Activated CD8-positive, alpha-beta memory T cell treated with anti-CD3 and anti-CD28 coated beads, Interleukin-2, amount 10 ng/mL, durations not matched to agents 7 days and 5 days (primary cell): ENCODE data around the gene RND1. TPM values are rescaled to one million over a fixed set of nuclear protein-coding genes. Genes with fewer than 3 reads are reported as not detected.
"Not testable (repeated sequence)": the region's sequence is repeated elsewhere in the genome, so short reads cannot be mapped to it uniquely, and the experiment has no call there.

Source experiments
- ATAC-seq: fragments of 150-1000 bp; cut with Tn5 transposase; one replicate; pipeline ENCODE4 v1.10.0; 2021; ENCODE audit warnings: moderate library complexity
- CTCF ChIA-PET: fragments of 350-600 bp; sonication (Branson Sonifier 250); formaldehyde crosslinking; loops from one replicate; lab custom pipeline; 2021; ENCODE audit warnings: antibody characterized with exemption; lab: Charles Lee
- DNase-seq: peaks from one replicate; pipeline ENCODE4 v3.0.0-alpha.2; 2020
- H3K27ac Mint-ChIP-seq: one replicate; pipeline ENCODE4 v1.8.0; 2021; ENCODE audit warnings: mild to moderate bottlenecking, mixed read lengths
- H3K27me3 Mint-ChIP-seq: one replicate; pipeline ENCODE4 v1.8.0; 2021; ENCODE audit warnings: mixed read lengths
- H3K36me3 Mint-ChIP-seq: one replicate; pipeline ENCODE4 v1.8.0; 2021; ENCODE audit warnings: mild to moderate bottlenecking, mixed read lengths
- H3K4me1 Mint-ChIP-seq: one replicate; pipeline ENCODE4 v1.8.0; 2021; ENCODE audit warnings: mixed read lengths
- H3K4me3 Mint-ChIP-seq: one replicate; pipeline ENCODE4 v1.8.0; 2021; ENCODE audit warnings: mild to moderate bottlenecking, moderate library complexity, mixed read lengths
- H3K9me3 Mint-ChIP-seq: one replicate; pipeline ENCODE4 v1.8.0; 2022; ENCODE audit warnings: low read depth, mixed read lengths
- total RNA-seq, 2 experiments: library from RNA; stranded (reverse); gene quantifications; one replicate each; pipeline ENCODE4 v1.2.3, GENCODE V29; 2021

RND1 gene
- total RNA-seq, 2 experiments from 2014 or later = 2.7 to 4.2 TPM

DNA sequence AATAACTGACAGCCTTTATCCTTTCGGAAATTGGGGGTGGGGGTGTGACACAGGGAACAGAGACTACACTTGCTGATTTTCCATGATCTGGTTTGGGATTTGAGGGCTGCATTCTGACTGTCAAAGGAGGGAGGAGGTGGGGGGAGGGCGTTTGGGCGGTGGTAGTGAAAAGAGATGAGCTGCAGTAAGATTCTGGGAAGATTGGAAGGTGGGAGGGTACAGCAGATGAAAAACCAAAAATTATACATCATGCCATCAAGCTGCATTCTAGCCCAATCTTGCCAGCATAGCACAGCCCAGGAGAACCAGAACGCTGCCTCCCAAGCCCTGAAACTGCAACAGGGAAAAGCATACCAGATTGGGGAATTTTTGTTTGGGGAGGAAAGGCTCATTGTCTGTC is 2.4 kb downstream of the RND1 start:
- peaks cover 26% of the 10 kb centered on the region for H3K4me1 Mint-ChIP-seq
- no peaks in the 10 kb centered on the region for H3K9me3 Mint-ChIP-seq
- peaks cover 2% of the 10 kb centered on the region for H3K36me3 Mint-ChIP-seq
- no peak overlapping the region for H3K4me3 Mint-ChIP-seq
- CTCF ChIA-PET = interaction anchor here (2.0 to 7.3 kb wide), 3 partner anchors 8 to 125 kb away, joined by 5 to 86 read pairs (median 28); partner anchors contain the start of gene DDX23
- DNase-seq (no peak), ATAC-seq (no peak)
- H3K27me3 Mint-ChIP-seq = peaks cover 24% of the 10 kb centered on the region
- H3K27ac Mint-ChIP-seq = no peak overlapping the region

GRCh38 chr12:48862760-48863159 is 2.9 kb downstream of the RND1 start:
- peaks cover 2% of the 10 kb centered on the region for H3K36me3 Mint-ChIP-seq
- no peak for DNase-seq
- H3K27me3 Mint-ChIP-seq = peaks cover 24% of the 10 kb centered on the region
- peaks cover 26% of the 10 kb centered on the region for H3K4me1 Mint-ChIP-seq
- no peak for ATAC-seq
- CTCF ChIA-PET = interaction anchor here (2.0 to 5.2 kb wide), 2 partner anchors 28 to 125 kb away, joined by 5 to 28 read pairs; no protein-coding TSS in a partner anchor
- no peak overlapping the region for H3K27ac Mint-ChIP-seq
- no peaks in the 10 kb centered on the region for H3K9me3 Mint-ChIP-seq
- no peak overlapping the region for H3K4me3 Mint-ChIP-seq

- H3K27ac Mint-ChIP-seq = no peak overlapping the region
- no peaks in the 10 kb centered on the region for H3K9me3 Mint-ChIP-seq
- peaks cover 23% of the 10 kb centered on the region for H3K4me1 Mint-ChIP-seq
- CTCF ChIA-PET = interaction anchor here (1.2 to 12.7 kb wide), 4 partner anchors 8 to 96 kb away, joined by 3 to 157 read pairs (median 17); partner anchors contain the start of gene ARF3
- peaks cover 24% of the 10 kb centered on the region for H3K27me3 Mint-ChIP-seq
- no peak overlapping the region for H3K4me3 Mint-ChIP-seq
- H3K36me3 Mint-ChIP-seq = peaks cover 2% of the 10 kb centered on the region
- ATAC-seq (no peak), DNase-seq (no peak)
These were observed 4.6 kb downstream of the RND1 start for GRCh38 chr12:48861111-48861510.

DNA sequence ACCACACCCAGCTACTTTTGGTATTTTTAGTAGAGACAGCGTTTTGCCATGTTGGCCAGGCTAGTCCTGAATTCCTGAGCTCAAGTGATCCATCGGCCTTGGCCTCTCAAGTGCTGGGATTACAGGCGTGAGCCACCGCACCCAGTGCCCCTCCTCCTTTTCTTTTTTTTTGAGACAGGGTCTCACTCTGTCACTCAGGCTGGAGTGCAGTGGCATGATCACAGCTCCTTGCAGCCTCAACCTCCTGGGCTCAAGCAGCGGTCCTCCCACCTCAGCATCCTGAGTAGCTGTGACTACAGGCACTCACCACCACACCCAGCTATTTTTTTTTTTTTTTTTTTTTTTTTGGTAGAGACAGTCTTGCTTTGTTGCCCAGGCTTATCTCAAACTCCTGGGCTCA is 5.4 kb downstream of the RND1 start:
- H3K27ac Mint-ChIP-seq, H3K4me3 Mint-ChIP-seq, H3K36me3 Mint-ChIP-seq, ATAC-seq, H3K9me3 Mint-ChIP-seq, DNase-seq: not testable (repeated sequence)
- Mint-ChIP-seq H3K27me3 (peaks cover 24% of the 10 kb centered on the region), H3K4me1 (peaks cover 19% of the 10 kb centered on the region)
- CTCF ChIA-PET = interaction anchor here (0.9 to 12.7 kb wide), 7 partner anchors 31 to 139 kb away, joined by 3 to 157 read pairs (median 3); partner anchors contain the start of genes ARF3, DDN and FKBP11

- ATAC-seq (no peak), DNase-seq (no peak)
- Mint-ChIP-seq H3K9me3 (no peaks in the 10 kb centered on the region), H3K4me1 (peaks cover 12% of the 10 kb centered on the region), H3K36me3 (peaks cover 2% of the 10 kb centered on the region), H3K27ac (no peak overlapping the region), H3K4me3 (no peak overlapping the region), H3K27me3 (peaks cover 19% of the 10 kb centered on the region)
- CTCF ChIA-PET = interaction anchor here (1.0 to 12.7 kb wide), 6 partner anchors 31 to 140 kb away, joined by 3 to 157 read pairs (median 6); partner anchors contain the start of genes ARF3, DDN and FKBP11
These were observed 6.1 kb downstream of the RND1 start for GRCh38 chr12:48859607-48860006.

GRCh38 chr12:48858043-48858442 is 7.6 kb downstream of the RND1 start:
- DNase-seq = no peak
- peaks cover 2% of the 10 kb centered on the region for H3K36me3 Mint-ChIP-seq
- H3K27me3 Mint-ChIP-seq = peaks cover 5% of the 10 kb centered on the region
- ATAC-seq = no peak
- no peak overlapping the region for H3K27ac Mint-ChIP-seq
- no peak overlapping the region for H3K4me3 Mint-ChIP-seq
- H3K9me3 Mint-ChIP-seq = no peaks in the 10 kb centered on the region
- CTCF ChIA-PET = interaction anchor here (1.0 to 12.7 kb wide), 5 partner anchors 9 to 131 kb away, joined by 3 to 157 read pairs (median 10); partner anchors contain the start of gene RND1
- H3K4me1 Mint-ChIP-seq = peaks cover 9% of the 10 kb centered on the region

- peaks cover 13% of the 10 kb centered on the region for H3K4me1 Mint-ChIP-seq
- no peak overlapping the region for H3K4me3 Mint-ChIP-seq
- H3K27ac Mint-ChIP-seq = no peak overlapping the region
- peaks cover under 1% of the 10 kb centered on the region for H3K27me3 Mint-ChIP-seq
- CTCF ChIA-PET = interaction anchor here (1.0 to 12.7 kb wide), 7 partner anchors 9 to 140 kb away, joined by 3 to 211 read pairs (median 10); partner anchors contain the start of gene RND1
- DNase-seq = no peak
- peaks cover 2% of the 10 kb centered on the region for H3K36me3 Mint-ChIP-seq
- no peak for ATAC-seq
- H3K9me3 Mint-ChIP-seq = no peaks in the 10 kb centered on the region
These were observed 8.2 kb downstream of the RND1 start for GRCh38 chr12:48857278-48857994.

DNA sequence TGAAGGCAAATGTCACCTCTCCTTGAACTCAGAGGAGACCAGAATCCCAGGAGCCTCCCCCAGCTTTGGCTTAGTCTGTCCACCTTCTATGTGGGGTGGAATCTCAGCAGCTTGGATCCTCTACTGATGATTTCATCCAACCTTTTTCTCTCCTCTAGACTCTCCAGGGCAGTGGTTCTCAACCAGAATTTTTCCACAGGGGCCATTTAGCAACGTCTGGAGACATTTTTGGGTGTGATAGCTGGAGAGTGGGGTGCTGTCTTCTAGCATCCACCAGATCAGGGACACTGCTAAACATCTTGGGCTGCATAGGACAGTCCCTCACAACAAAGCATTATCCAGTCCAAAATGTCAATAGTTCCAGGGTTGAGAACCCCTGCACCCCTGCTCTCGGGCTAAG is 9.3 kb downstream of the RND1 start:
- Mint-ChIP-seq H3K27ac (no peak overlapping the region), H3K4me3 (no peak overlapping the region), H3K4me1 (peaks cover 13% of the 10 kb centered on the region), H3K9me3 (no peaks in the 10 kb centered on the region), H3K27me3 (no peaks in the 10 kb centered on the region), H3K36me3 (peaks cover 2% of the 10 kb centered on the region)
- CTCF ChIA-PET = interaction anchor here (0.9 to 12.7 kb wide), 10 partner anchors 10 to 141 kb away, joined by 3 to 211 read pairs (median 4); partner anchors contain the start of gene RND1
- DNase-seq (no peak), ATAC-seq (no peak)

DNA sequence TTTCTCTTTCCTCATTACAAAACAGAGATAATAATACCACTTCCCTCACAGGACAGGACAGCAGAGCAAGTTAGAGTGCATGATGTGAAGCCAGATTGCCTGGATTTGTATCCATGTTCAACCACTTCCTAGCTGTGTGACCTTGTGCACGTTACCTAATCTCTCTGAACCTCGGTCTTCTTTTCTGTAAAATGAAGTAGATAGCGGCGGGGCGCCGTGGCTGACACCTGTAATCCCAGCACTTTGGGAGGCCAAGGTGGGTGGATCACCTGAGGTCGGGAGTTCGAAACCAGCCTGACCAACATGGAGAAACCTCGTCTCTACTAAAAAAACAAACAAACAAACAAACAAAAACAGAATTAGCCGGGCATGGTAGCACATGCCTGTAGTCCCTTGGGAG is 10.7 kb downstream of the RND1 start:
- H3K27ac Mint-ChIP-seq, H3K4me3 Mint-ChIP-seq, H3K9me3 Mint-ChIP-seq, ATAC-seq, DNase-seq, H3K27me3 Mint-ChIP-seq: not testable (repeated sequence)
- CTCF ChIA-PET = interaction anchor here (5.0 to 12.7 kb wide), 5 partner anchors 12 to 133 kb away, joined by 61 to 211 read pairs (median 86); partner anchors contain the start of gene RND1
- H3K4me1 Mint-ChIP-seq = peaks cover 22% of the 10 kb centered on the region
- H3K36me3 Mint-ChIP-seq = peaks cover 11% of the 10 kb centered on the region

DNA sequence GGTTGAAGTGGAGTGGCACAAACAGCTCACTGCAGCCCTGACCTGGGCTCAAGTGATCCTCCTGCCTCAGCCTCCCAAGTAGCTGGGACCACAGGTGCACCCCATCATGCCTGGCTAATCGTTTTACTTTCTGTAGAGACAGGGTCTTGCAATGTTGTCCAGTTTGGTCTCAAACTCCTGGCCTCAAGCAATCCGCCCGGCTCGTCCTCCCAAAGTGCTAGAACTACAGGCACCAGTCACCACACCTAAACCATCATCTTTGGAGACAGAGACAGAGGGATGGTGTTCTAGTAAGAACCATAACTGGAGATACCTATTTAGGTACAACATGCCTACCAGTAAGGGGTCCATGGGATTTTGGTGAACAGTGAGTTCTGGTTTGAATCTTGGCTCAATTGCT is 11.2 kb downstream of the RND1 start:
- DNase-seq = no peak
- Mint-ChIP-seq H3K27me3 (no peaks in the 10 kb centered on the region), H3K9me3 (no peaks in the 10 kb centered on the region), H3K4me3 (no peak overlapping the region), H3K27ac (no peak overlapping the region), H3K4me1 (peaks cover 26% of the 10 kb centered on the region), H3K36me3 (peaks cover 14% of the 10 kb centered on the region)
- ATAC-seq = no peak
- CTCF ChIA-PET = interaction anchor here (0.6 to 12.7 kb wide), 11 partner anchors 12 to 143 kb away, joined by 3 to 211 read pairs (median 44); partner anchors contain the start of genes DDN and RND1

- Mint-ChIP-seq H3K27me3 (no peaks in the 10 kb centered on the region), H3K4me3 (peak overlapping the region; percentile 96), H3K27ac (peak overlapping the region; percentile 97), H3K36me3 (peaks cover 16% of the 10 kb centered on the region), H3K9me3 (no peaks in the 10 kb centered on the region), H3K4me1 (peaks cover 30% of the 10 kb centered on the region)
- ATAC-seq (peak; percentile 35), DNase-seq (peak; percentile 94)
- CTCF ChIA-PET = interaction anchor here (0.7 to 12.7 kb wide), 52 partner anchors 8 to 413 kb away, joined by 3 to 211 read pairs (median 5); partner anchors contain the start of genes ARF3, DDN, FKBP11 and PRKAG1
These were observed 12.7 kb downstream of the RND1 start for GRCh38 chr12:48852734-48853688.

DNA sequence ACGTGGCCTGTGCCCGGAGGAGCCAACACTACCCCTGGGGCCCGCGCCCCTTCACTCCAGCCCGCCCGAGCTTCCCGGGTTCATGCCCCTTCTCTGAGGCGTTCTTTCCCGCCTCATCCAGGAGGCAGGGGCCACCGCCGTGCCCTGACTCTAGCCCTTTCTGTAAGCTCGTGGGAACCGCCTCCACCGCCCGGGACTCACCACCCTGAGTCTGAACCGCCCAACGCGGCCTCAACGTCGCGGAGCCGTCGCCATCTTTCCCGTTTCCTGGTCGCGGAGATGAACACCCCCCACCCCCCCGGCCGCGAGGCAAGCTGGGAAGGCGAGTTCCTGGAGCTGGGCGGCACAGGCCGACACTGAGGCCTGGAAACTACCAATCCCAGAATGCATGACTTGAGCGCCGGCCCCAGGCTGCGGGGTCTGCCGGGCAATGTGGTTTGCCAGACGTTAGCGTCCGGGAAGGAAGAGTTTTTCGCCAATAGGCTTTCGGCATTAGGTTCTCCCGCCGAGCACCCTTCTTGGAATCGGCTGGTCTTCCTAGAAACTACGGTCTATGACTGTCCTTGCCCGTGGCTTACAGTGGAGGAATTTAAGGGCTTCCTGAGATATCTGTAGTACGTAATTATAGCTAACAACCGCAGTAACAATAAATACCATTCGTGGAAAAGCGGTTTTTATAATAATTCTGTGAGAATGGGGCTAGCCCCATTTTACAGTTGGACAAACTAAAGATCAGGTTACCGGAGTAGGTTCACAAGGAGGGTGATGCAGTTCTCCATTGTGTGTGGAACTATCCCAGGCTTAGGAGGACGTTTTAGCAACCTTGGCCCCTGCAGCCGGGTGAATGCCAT is 13.6 kb downstream of the RND1 start, which contains the start of gene DDX23:
DDX23 (minus strand) TSS at position 281 of the 851 bp plus-strand sequence. CDS start 6,381 bp downstream, outside the sequence.
- H3K27me3 Mint-ChIP-seq = no peaks in the 10 kb centered on the region
- ATAC-seq = peak; percentile 94

More for the DNA sequence above, 13.6 kb downstream of the RND1 start, which contains the start of gene DDX23:
- H3K4me1 Mint-ChIP-seq = peaks cover 33% of the 10 kb centered on the region
- H3K4me3 Mint-ChIP-seq = peak within 1 kb of the TSS; percentile 96
- CTCF ChIA-PET = interaction anchor here (0.7 to 12.7 kb wide), 39 partner anchors 9 to 414 kb away, joined by 3 to 211 read pairs (median 6); partner anchors contain the start of genes ARF3, DDN, FKBP11 and PRKAG1
- peaks cover 16% of the 10 kb centered on the region for H3K36me3 Mint-ChIP-seq
- DNase-seq = peak; percentile 97
- peak within 1 kb of the TSS; percentile 97 for H3K27ac Mint-ChIP-seq
- H3K9me3 Mint-ChIP-seq = no peaks in the 10 kb centered on the region
